ENCODE measurements around the gene CIITA. TPM values are rescaled to one million over a fixed set of nuclear protein-coding genes. Genes with fewer than 3 reads are reported as not detected.

The CIITA gene
- total and polyA plus RNA-seq, 10 of the 15 experiments (the other 5 are each of a cell fraction or from before 2014, with no cell fraction given), result 11.5 to 145 (median 49.7) TPM

GRCh38 chr16:10907757-10908045 lies 30.7 kb downstream of the CIITA start:
- ChIA-PET SMC1A (ENCODE audit: uncharacterized antibody, unreplicated experiment) (interaction anchor here (1.1 to 6.3 kb wide), 2 partner anchors 17 to 163 kb away, joined by 5 to 49 read pairs; no protein-coding TSS in a partner anchor), CTCF (no interaction called here), POLR2A (no interaction called here), RAD21 (ENCODE audit: unreplicated experiment) (no interaction called here)
- H3K36me3 ChIP-seq (ENCODE audit: control insufficient read depth in 2 of 2, insufficient read depth in 2 of 2, low read length in 1 of 2), result peaks cover 43 to 64% of the 10 kb centered on the region in 2 experiments
- TF ChIP-seq ATF7 (IDR thresholded peaks at IDR 0.05; ENCODE audit: low read depth), result no peak
- no peak for TF ChIP-seq ETV6 (conservative IDR thresholded peaks at IDR 0.05 in 1 of 2, IDR thresholded peaks at IDR 0.05 in 1 of 2; ENCODE audit: borderline replicate concordance in 1 of 2, low read depth in 1 of 2)
- TF ChIP-seq REST (IDR thresholded peaks at IDR 0.05; ENCODE audit: low read depth, low read length), result no peak
- TF ChIP-seq TCF12 (IDR thresholded peaks at IDR 0.05; ENCODE audit: low read depth, low read length), result no peak
- TF ChIP-seq FOS (IDR thresholded peaks at IDR 0.05; ENCODE audit: borderline replicate concordance, extremely low read depth, insufficient read length), result no peak
- TF ChIP-seq HDAC2 (IDR thresholded peaks at IDR 0.05), result no peak
- no peak for TF ChIP-seq NR2C2 (IDR thresholded peaks at IDR 0.05; ENCODE audit: borderline replicate concordance, control insufficient read depth, insufficient read length, low read depth)
- TF ChIP-seq TARDBP (IDR thresholded peaks at IDR 0.05; ENCODE audit: borderline replicate concordance), result no peak
- TF ChIP-seq E4F1 (IDR thresholded peaks at IDR 0.05; ENCODE audit: borderline replicate concordance, partially characterized antibody), result no peak
- TF ChIP-seq RAD21 (IDR thresholded peaks at IDR 0.05; ENCODE audit: insufficient read depth, low read depth, low read length), result no peak
- no peak for TF ChIP-seq ZNF217 (IDR thresholded peaks at IDR 0.05)
- H2AFZ ChIP-seq (ENCODE audit: control insufficient read depth, low read depth, low read length), result no peak overlapping the region
- in situ Hi-C loops (cut with MboI) (no loop called here), intact Hi-C loops (cut with micrococcal nuclease; ENCODE audit: unreplicated experiment) (no loop called here)
- H3K4me2 ChIP-seq (ENCODE audit: control insufficient read depth, insufficient read depth), result no peak overlapping the region
- no peak overlapping the region for H3K4me3 ChIP-seq
- H3K9me3 ChIP-seq (replicated peaks; ENCODE audit: control insufficient read depth, insufficient read depth, low read length), result peaks cover 4% of the 10 kb centered on the region; the same call in 1 of the 3 replicates
- FAIRE-seq (no peak), ATAC-seq (no peak), DNase-seq (ENCODE audit: low read depth, low spot score) (no peak)
- H3K27ac ChIP-seq (ENCODE audit: control insufficient read depth, insufficient read depth), result no peak overlapping the region
- H3K79me2 ChIP-seq (ENCODE audit: control insufficient read depth, insufficient read depth, low read length), result no peaks in the 10 kb centered on the region; the same call in 1 of the 2 replicates
- BruUV-seq (replicated peaks), result no TSS peak
- H3K9ac ChIP-seq (ENCODE audit: control insufficient read depth, insufficient read depth, low read length), result no peak overlapping the region
- H4K20me1 ChIP-seq (ENCODE audit: control insufficient read depth, insufficient read depth), result no peaks in the 10 kb centered on the region; the same call in 1 of the 2 replicates
- WGBS (ENCODE audit: insufficient coverage, insufficient replicate concordance, low lambda C conversion rate, missing lambda C conversion rate), result 96% methylated on average over 13 of the region's 21 CpGs
- no peaks in the 10 kb centered on the region for H3K27me3 ChIP-seq (replicated peaks in 1 of 2; ENCODE audit: control insufficient read depth in 2 of 2, insufficient read depth in 2 of 2, low read length in 1 of 2)
- H3K4me1 ChIP-seq (ENCODE audit: control insufficient read depth, insufficient read depth, low read length), result peaks cover 8% of the 10 kb centered on the region
